Dendritic cell treated with granulocyte-macrophage colony-stimulating factor and Interleukin-4, amounts not matched to agents 40 ng/mL and 50 ng/mL, for 4 days (primary cell): ENCODE data around the gene RPS29.
"Not testable (repeated sequence)": the region's sequence is repeated elsewhere in the genome, so short reads cannot be mapped to it uniquely, and the experiment has no call there.

Experiments
- H3K27ac Mint-ChIP-seq: one replicate; pipeline ENCODE4 v1.8.0; 2022; ENCODE audit warnings: mild to moderate bottlenecking, mixed read lengths
- H3K27me3 Mint-ChIP-seq: one replicate; pipeline ENCODE4 v1.8.0; 2022; ENCODE audit warnings: mild to moderate bottlenecking, mixed read lengths
- H3K36me3 Mint-ChIP-seq: one replicate; pipeline ENCODE4 v1.8.0; 2022; ENCODE audit warnings: low read depth, mixed read lengths
- H3K4me1 Mint-ChIP-seq: one replicate; pipeline ENCODE4 v1.8.0; 2022; ENCODE audit warnings: low read depth, mixed read lengths
- H3K4me3 Mint-ChIP-seq: one replicate; pipeline ENCODE4 v1.8.0; 2022; ENCODE audit warnings: mild to moderate bottlenecking, moderate library complexity, mixed read lengths
- H3K9me3 Mint-ChIP-seq: one replicate; pipeline ENCODE4 v1.8.0; 2022; ENCODE audit warnings: mixed read lengths
- intact Hi-C: fragments of 100-400 bp; cut with micrococcal nuclease; formaldehyde crosslinking; loops from one replicate; pipeline ENCODE4 v1.15.0; 2022

Gene RPS29

GRCh38 chr14:49585803-49586672 lies at the start of gene RPS29:
Gene RPS29 (minus strand): TSS chr14:49586380. CDS start chr14:49586346, 34 bp downstream.
- H3K27me3 Mint-ChIP-seq, result no peaks in the 10 kb centered on the region
- H3K4me1 Mint-ChIP-seq, result peaks cover 34% of the 10 kb centered on the region
- H3K4me3 Mint-ChIP-seq, result peak within 1 kb of the TSS; percentile 93
- H3K9me3 Mint-ChIP-seq, result no peaks in the 10 kb centered on the region
- peaks cover 53% of the 10 kb centered on the region for H3K36me3 Mint-ChIP-seq
- intact Hi-C loops, result loop anchor here (1.0 to 10.0 kb wide), 3 partner anchors 12 to 1659 kb away; partner anchors contain the start of genes KLHDC2, LRR1 and TMX1
- peak within 1 kb of the TSS; percentile 98 for H3K27ac Mint-ChIP-seq

GRCh38 chr14:49634547-49635334 lies 48.6 kb upstream of the RPS29 start, which contains the start of gene DNAAF2:
Gene DNAAF2 (minus strand): TSS chr14:49635244. CDS start chr14:49635149, 95 bp downstream.
- Mint-ChIP-seq H3K4me1 (peaks cover 42% of the 10 kb centered on the region), H3K4me3 (peak within 1 kb of the TSS; percentile 94), H3K27me3 (no peaks in the 10 kb centered on the region), H3K27ac (peak within 1 kb of the TSS; percentile 87), H3K36me3 (peaks cover 57% of the 10 kb centered on the region), H3K9me3 (no peaks in the 10 kb centered on the region)
- intact Hi-C loops, result loop anchor here (1.0 to 10.0 kb wide), 5 partner anchors 14 to 600 kb away; partner anchors contain the start of genes MGAT2, POLE2, RPL36AL and SOS2

- Mint-ChIP-seq H3K9me3 (no peaks in the 10 kb centered on the region), H3K4me3 (peak overlapping the region; percentile 94), H3K36me3 (peaks cover 58% of the 10 kb centered on the region), H3K27ac (peak overlapping the region; percentile 87), H3K4me1 (peaks cover 40% of the 10 kb centered on the region), H3K27me3 (no peaks in the 10 kb centered on the region)
- intact Hi-C loops, result loop anchor here (1.0 to 10.0 kb wide), 4 partner anchors 13 to 601 kb away; partner anchors contain the start of genes MGAT2, RPL36AL and SOS2
Measured at GRCh38 chr14:49633640-49634546, 47.7 kb upstream of the RPS29 start.

- H3K27ac Mint-ChIP-seq, result no peak overlapping the region
- peaks cover 11% of the 10 kb centered on the region for H3K4me1 Mint-ChIP-seq
- peak overlapping the region; percentile 9 for H3K4me3 Mint-ChIP-seq
- H3K36me3 Mint-ChIP-seq, result peaks cover 58% of the 10 kb centered on the region
- intact Hi-C loops, result no loop called here
- no peaks in the 10 kb centered on the region for H3K9me3 Mint-ChIP-seq
- no peaks in the 10 kb centered on the region for H3K27me3 Mint-ChIP-seq
Measured at GRCh38 chr14:49623941-49624839, 38.0 kb upstream of the RPS29 start.

GRCh38 chr14:49623387-49623786 lies 37.2 kb upstream of the RPS29 start:
- no peaks in the 10 kb centered on the region for H3K9me3 Mint-ChIP-seq
- H3K4me3 Mint-ChIP-seq, result no peak overlapping the region
- no peaks in the 10 kb centered on the region for H3K27me3 Mint-ChIP-seq
- H3K27ac Mint-ChIP-seq, result no peak overlapping the region
- H3K36me3 Mint-ChIP-seq, result peaks cover 61% of the 10 kb centered on the region
- intact Hi-C loops, result no loop called here
- peaks cover 18% of the 10 kb centered on the region for H3K4me1 Mint-ChIP-seq

- Mint-ChIP-seq H3K4me1 (peaks cover 27% of the 10 kb centered on the region), H3K9me3 (no peaks in the 10 kb centered on the region), H3K4me3 (peak overlapping the region; percentile 99), H3K27me3 (no peaks in the 10 kb centered on the region), H3K36me3 (peaks cover 70% of the 10 kb centered on the region), H3K27ac (peak overlapping the region; percentile 100)
- intact Hi-C loops, result no loop called here
Measured at GRCh38 chr14:49622022-49622607, 35.9 kb upstream of the RPS29 start.

GRCh38 chr14:49621114-49621881 lies 35.1 kb upstream of the RPS29 start:
- peaks cover 73% of the 10 kb centered on the region for H3K36me3 Mint-ChIP-seq

GRCh38 chr14:49620182-49621113 lies 34.3 kb upstream of the RPS29 start, which contains the start of the genes MGAT2 and RPL36AL:
Gene MGAT2 (plus strand): TSS chr14:49620799. CDS start chr14:49621269, 470 bp downstream.
Gene RPL36AL (minus strand): TSS chr14:49620626. CDS start chr14:49619104, 1,522 bp downstream.
- peaks cover 27% of the 10 kb centered on the region for H3K4me1 Mint-ChIP-seq
- peaks cover 72% of the 10 kb centered on the region for H3K36me3 Mint-ChIP-seq
- peak within 1 kb of the TSS; percentile 99 for H3K4me3 Mint-ChIP-seq

More at GRCh38 chr14:49621114-49621881, 35.1 kb upstream of the RPS29 start:
- Mint-ChIP-seq H3K27me3 (no peaks in the 10 kb centered on the region), H3K4me3 (peak overlapping the region; percentile 99), H3K9me3 (no peaks in the 10 kb centered on the region), H3K4me1 (peaks cover 27% of the 10 kb centered on the region), H3K27ac (peak overlapping the region; percentile 100)
- intact Hi-C loops, result loop anchor here (2.0 kb wide), 1 partner anchor 14 kb away; the partner anchor contains the start of gene DNAAF2

GRCh38 chr14:49619730-49620129 lies 33.5 kb upstream of the RPS29 start:
- Mint-ChIP-seq H3K36me3 (peaks cover 70% of the 10 kb centered on the region), H3K27ac (peak overlapping the region; percentile 100), H3K4me1 (peaks cover 27% of the 10 kb centered on the region), H3K27me3 (no peaks in the 10 kb centered on the region), H3K9me3 (no peaks in the 10 kb centered on the region), H3K4me3 (peak overlapping the region; percentile 99)
- intact Hi-C loops, result loop anchor here (1.0 to 2.0 kb wide), 2 partner anchors 15 to 20 kb away; partner anchors contain the start of gene DNAAF2

More at GRCh38 chr14:49620182-49621113, 34.3 kb upstream of the RPS29 start, which contains the start of the genes MGAT2 and RPL36AL:
- Mint-ChIP-seq H3K27ac (peak within 1 kb of the TSS; percentile 100), H3K27me3 (no peaks in the 10 kb centered on the region), H3K9me3 (no peaks in the 10 kb centered on the region)
- intact Hi-C loops, result loop anchor here (1.0 to 2.0 kb wide), 2 partner anchors 14 to 21 kb away; partner anchors contain the start of gene DNAAF2

- Mint-ChIP-seq H3K4me3 (peak overlapping the region; percentile 99), H3K4me1 (peaks cover 27% of the 10 kb centered on the region), H3K36me3 (peaks cover 70% of the 10 kb centered on the region), H3K27ac (peak overlapping the region; percentile 100)
- intact Hi-C loops, H3K9me3 Mint-ChIP-seq, H3K27me3 Mint-ChIP-seq: not testable (repeated sequence)
Measured at GRCh38 chr14:49619273-49619672, 33.1 kb upstream of the RPS29 start.
